Caki2 (cell line): ENCODE measurements around the gene CD101. TPM values are rescaled to one million over a fixed set of nuclear protein-coding genes. Genes with fewer than 3 reads are reported as not detected.

Source experiments
- DNase-seq: peaks from one replicate; pipeline ENCODE4 v3.0.0-alpha.2; 2015; ENCODE audit warnings: low read depth
- in situ Hi-C: cut with HindIII; loops from 2 replicates; pipeline ENCODE4 v1.10.0; 2016; ENCODE audit warnings: low sequenced_read_pairs, low pct_unique_long_range_greater_than_20kb, mixed read lengths
- total RNA-seq: library from RNA; depleted of rRNA; stranded (reverse); fragments of >200 nt; shearing (Covaris generic); gene quantifications from 2 replicates; pipeline ENCODE4 v1.2.3, GENCODE V29; 2014; ENCODE audit warnings: low replicate concordance

CD101 gene
- total RNA-seq, 1 experiment from 2014 or later: 0.30 TPM

DNA sequence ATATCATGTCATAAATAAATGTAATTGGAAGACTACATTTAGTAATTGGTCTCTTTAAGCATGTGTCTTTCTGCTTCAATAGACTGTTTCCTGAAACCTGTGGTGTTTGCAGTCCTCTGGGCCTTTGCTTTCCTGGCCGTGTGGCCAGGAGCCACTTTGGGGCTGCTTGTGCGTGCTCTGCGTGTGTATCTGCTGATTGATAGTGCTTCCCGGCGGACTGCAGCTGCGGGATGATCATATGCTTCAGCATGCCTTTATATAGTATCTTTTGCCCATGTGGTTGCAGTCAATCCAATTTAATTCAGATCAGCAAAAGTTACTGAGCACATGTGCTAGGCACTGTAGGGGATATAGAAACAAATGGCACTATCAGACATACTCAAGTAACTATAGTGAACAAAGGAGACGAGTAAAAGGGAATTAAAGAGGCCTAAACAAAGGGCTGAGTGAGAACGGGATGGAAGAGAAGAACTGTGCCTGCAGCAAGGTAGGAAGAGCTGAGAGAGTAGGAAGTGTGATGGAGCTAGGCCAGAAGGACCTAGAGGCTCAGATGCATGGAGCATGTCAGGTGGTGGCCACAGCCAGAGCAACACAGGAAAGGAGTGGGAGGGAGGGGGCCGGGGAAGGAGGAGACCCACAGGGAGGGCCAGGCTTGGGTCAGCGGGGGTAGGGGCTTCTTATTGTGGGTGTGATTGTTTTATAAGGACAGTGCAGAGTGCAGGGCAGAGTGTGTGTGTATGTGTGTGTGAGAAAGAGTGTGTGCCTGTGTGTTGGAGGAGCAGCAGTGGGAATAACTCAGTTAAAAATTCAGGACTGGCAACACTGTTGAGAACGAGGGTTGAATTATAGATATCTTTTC lies 31.4 kb downstream of the CD101 start:
- in situ Hi-C loops: no loop called here
- no peak for DNase-seq

GRCh38 chr1:117033772-117034171 lies 32.2 kb downstream of the CD101 start:
- in situ Hi-C loops: no loop called here
- no peak for DNase-seq

DNA sequence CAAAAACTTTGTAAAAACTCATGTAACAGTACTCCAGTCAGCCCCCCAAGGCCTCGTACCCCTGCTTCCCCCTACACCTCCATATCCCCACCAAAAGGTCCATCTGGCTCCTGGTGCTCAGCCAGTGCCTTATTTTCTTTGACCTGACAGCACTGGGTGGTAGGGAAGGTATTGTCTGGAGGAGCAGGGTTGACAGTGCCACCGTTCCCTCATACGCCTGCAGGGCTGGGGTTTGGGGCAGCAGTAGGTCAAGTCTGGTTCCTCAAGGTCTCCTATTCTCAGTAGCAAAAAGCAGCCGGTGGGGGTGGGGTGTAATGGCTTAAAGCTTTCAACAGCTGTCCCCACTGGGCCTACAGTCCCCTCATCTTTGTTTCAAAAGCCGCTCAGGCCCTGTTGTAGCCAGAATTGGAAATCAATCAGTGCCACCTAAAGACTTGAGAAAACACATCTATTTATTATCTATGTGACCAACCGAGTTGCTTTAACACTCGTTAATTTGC lies 33.3 kb downstream of the CD101 start:
- in situ Hi-C loops: no loop called here
- DNase-seq: no peak

- peak; percentile 21 for DNase-seq
- in situ Hi-C loops: no loop called here
Observed at GRCh38 chr1:117036018-117036461, 34.5 kb downstream of the CD101 start.

DNA sequence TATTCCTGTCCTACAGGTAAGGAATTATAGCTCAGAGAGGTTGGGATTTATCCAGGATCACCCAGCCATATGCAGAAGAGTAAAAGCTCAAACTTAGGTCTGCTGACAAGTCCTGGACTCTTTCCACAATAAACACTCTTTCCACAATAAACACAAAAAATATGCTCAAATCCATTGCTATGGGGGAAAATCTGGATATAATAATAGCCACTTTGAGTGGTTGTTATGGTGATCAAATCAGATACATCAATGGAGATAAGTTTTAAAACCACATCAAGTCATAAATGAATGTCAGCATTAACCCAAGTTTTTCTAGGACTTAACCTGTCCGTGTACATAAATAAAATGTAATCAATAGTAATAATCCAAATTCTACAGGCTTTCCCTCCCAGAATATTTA lies 36.2 kb downstream of the CD101 start:
- no peak for DNase-seq
- in situ Hi-C loops: no loop called here

DNA sequence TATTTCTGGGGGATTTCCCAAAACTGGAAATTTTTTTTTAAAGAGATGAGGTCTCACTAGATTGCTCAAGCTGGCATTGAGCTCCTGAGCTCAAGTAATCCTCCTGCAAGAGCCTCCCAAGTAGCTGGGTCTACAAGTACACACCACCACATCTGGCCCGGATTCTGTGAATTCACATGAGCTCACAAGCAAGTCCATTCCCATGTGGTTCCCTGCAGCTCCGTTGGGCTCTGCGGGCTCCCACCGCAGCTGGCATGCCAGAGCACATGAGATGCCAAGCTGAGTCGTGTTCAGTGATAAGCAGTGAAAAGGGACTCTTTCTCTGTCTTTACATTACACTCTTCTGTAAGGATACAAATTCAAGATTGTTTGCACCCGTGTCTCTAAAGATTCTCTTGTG lies 36.7 kb downstream of the CD101 start:
- in situ Hi-C loops: no loop called here
- DNase-seq: no peak

DNA sequence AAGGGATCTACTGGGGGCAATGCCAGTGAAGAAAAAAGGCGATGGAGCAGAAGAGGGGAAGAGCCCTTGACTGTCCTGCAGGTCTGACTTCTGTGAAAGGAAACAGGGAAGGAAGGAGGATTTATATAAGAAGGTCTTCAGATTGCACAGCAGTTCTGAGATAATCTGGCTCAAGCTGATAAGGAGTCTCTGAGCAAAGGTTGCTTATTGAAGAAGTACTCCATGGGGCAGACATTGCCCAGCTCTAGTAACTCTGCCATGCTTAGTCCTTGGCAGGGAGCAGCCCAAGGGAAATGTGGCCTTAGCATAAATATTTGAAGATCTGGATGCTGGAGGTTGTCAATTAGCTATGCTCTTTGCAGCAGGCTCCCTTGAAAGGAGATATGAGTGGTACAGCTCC lies 42.7 kb downstream of the CD101 start:
- in situ Hi-C loops: no loop called here

DNA sequence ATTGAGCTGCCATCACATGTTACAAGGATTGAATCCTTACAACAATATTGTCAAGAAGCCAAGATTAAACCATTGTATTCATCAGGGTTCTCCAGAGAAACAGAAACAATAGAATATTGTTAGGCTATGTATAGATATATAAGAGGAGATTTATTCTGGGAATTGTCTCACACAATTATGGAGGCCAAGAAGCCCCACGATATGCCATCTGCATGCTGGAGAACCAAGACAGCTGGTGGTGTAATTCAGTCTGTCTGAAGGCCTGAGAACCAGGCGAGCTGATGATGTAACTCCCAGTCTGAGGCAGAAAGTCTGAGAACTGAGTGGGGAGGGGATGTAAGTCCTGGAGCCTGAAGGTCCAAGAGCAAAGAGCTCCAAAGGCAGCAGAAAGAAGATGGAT lies 44.1 kb downstream of the CD101 start:
- in situ Hi-C loops: no loop called here
- no peak for DNase-seq

More for the DNA sequence above, 42.7 kb downstream of the CD101 start:
- DNase-seq: no peak

GRCh38 chr1:117046781-117047180 lies 45.2 kb downstream of the CD101 start:
- DNase-seq: no peak
- in situ Hi-C loops: no loop called here

- in situ Hi-C loops: no loop called here
- DNase-seq: no peak
Observed at GRCh38 chr1:117047271-117047670, 45.7 kb downstream of the CD101 start.

DNA sequence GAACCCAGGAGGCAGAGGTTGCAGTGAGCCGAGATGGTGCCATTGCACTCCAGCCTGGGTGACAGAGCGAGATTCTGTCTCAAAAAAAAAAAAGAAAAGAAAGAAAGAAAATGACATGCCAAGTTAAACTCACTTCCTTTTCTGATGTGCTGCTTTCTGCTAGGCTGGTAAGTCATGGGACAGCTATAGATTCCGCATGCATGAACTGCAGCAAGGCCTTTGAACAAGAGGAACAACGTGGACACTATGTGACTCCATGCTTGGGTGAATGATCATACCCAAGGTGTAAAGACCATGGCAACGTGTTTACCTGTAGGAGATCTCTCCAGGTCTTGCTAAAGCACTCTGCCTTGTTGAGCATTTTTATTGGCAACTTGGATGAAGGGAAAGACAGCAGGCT lies 48.3 kb downstream of the CD101 start:
- in situ Hi-C loops: no loop called here
- DNase-seq: no peak

DNA sequence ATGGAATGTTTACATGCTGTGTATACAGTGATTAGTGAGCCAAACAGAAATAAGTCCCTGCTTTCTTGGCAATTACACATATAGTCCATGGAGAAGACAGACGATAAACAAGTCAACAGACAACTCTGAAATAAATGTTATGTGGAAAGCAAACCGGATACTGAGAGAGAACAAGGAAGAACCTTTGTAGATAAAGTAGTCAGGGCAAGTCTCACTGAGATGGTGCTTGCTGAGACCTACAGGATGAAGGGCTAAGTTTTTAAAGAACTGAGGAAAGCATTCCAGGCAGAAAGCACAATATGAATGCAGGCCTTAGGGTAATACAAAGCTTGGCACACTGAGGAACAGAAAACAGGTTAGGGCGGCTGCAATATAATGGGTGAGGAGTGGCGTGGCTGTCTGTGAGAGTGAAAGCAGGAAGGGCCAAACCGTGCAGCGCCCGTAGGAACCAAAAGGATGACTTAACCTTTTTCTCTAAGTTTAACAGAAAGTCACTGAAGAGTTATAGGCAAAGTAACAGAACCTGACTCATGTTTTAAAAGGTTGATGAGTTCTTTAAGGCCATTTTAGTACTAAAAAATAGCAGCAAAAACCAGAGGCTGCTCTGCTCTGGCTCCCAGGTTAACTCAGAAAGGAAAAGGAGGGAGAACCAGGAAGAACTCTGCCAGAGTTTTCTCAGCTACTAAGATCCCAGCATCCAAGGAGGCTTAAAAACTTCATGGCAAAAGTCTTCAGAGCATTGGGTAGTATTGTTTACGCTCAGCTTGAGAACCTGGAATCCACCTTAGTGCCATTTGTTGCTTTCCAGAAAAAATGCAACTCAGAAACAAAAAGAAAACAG lies 49.9 kb downstream of the CD101 start:
- no peak for DNase-seq
- in situ Hi-C loops: no loop called here

DNA sequence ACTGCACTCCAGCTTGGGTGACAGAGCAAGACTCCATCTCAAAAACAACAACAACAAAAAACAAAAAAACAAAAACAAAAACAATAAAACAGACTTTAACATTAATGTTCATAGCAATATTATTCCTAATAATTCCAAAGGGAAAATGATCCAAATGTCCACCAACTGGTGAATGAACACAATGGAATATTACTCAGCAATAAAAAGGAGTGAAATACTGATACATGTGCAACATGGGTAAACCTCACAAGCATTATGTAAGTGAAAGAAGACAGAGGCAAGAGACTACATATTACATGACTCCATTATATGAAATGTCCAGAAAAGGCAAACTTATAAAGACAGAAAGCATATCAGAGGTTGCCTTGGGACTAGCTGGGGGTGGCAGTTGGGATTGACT lies 52.5 kb downstream of the CD101 start:
- no peak for DNase-seq
- in situ Hi-C loops: no loop called here

DNA sequence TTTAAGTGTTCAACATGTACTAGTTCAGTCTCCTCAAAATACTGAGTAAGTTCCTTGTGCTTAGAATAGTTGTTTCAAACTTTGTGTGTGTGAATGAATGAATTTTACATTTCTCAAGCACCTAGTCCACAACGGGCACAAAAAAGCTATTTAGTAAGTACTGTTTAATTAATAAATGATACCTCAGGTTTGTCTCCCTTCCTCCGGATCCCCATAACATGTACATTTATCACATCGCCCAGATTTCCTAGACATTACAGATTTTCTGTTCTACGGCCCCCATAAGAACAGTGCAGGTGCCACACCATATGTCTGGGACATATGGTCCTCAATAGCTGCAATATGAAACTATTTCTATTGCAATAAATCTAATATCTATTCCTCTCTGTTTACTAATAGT lies 57.2 kb downstream of the CD101 start:
- in situ Hi-C loops: no loop called here
- no peak for DNase-seq

DNA sequence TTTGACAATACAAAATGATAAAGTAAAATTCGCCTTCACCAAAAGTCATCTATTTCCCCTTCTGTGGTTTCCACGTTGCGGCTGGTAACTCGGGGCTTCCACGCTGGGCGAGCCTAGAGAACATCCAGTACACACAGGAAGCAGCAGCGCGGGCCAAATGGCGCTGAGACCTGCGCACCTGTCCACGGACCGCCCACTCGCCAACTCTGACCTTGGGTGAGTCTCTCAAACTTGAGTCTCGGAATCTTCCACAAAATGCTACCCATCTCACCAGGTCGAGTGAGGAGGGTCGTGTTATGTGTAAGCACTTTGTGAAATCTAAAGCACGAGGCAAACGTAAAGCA lies 57.7 kb downstream of the CD101 start:
- no peak for DNase-seq
- in situ Hi-C loops: no loop called here

DNA sequence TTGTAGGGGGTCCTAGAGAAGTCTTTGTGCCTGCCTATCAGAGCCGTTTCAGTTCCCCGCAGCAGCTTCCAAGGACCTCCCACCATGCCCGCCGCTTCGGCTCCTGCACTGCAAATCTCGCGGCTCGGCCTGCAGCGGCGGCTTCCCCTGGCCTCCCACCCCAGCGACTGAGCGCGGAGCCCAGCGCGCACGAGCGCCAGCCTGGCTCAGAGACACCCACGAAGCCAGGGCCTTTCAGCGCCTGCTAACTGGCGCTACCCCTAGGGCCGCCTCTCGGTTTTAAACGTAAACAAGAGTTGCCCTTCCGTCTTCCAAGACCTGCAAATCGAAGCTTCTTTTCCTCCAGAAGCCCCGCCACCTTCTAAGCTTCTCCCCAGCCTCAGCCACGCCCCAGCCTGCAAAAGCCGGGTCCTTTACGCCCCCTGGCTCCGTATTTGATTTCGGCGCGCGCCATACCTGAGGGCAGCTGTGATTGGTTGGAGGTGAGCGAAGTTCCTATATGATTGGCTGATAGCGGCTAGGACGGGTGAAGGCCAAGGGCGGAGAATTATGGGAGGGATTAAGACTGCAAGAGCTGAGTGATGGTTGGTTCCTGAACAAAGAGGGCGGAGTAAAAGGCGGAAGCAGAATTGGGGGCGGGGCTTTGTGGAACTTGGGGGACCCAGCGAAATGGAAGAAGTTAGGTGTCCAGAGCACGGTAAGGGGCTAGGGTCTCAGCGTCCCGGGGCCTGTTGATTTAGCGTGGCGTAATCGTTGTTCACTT lies 58.3 kb downstream of the CD101 start, which contains the start of gene TTF2:
Gene TTF2 (plus strand): TSS at position 649 of the 763 bp plus-strand sequence. CDS start 21 bp downstream, at position 670.
- in situ Hi-C loops: no loop called here
- DNase-seq: peak; percentile 99

- peak; percentile 35 for DNase-seq
- in situ Hi-C loops: no loop called here
Observed at GRCh38 chr1:117060441-117061317, 59.1 kb downstream of the CD101 start.

GRCh38 chr1:117061986-117062415 lies 60.4 kb downstream of the CD101 start:
- DNase-seq: no peak
- in situ Hi-C loops: no loop called here
